Endodermal cell (in vitro differentiated cells): ENCODE measurements around the gene GLIS1. TPM values are rescaled to one million over a fixed set of nuclear protein-coding genes. Genes with fewer than 3 reads are reported as not detected.

Source experiments
- DNase-seq: peaks from one replicate; pipeline ENCODE4 v3.0.0-alpha.2; 2017
- H3K27ac ChIP-seq: 2 replicates; pipeline ENCODE4 v1.5.1; 2013; ENCODE audit warnings: mild to moderate bottlenecking, low read depth, low read length, moderate library complexity
- H3K27me3 ChIP-seq: 2 replicates; pipeline ENCODE4 v1.6.1; 2013; ENCODE audit warnings: mild to moderate bottlenecking, low read length, moderate library complexity; ENCODE audit not compliant: insufficient read depth, control insufficient read depth, poor library complexity, severe bottlenecking
- H3K36me3 ChIP-seq: 2 replicates; pipeline ENCODE4 v1.7.0; 2013; ENCODE audit warnings: mild to moderate bottlenecking, low read length, moderate library complexity; ENCODE audit not compliant: control insufficient read depth, insufficient read depth
- H3K4me1 ChIP-seq: one replicate; pipeline ENCODE4 v1.7.0; 2013; ENCODE audit warnings: low read length; ENCODE audit not compliant: control insufficient read depth, insufficient read depth
- H3K4me3 ChIP-seq: 2 replicates; pipeline ENCODE4 v1.5.1; 2013; ENCODE audit warnings: mild to moderate bottlenecking, low read length, moderate library complexity
- H3K9ac ChIP-seq: 2 replicates; pipeline ENCODE4 v1.6.1; 2013; ENCODE audit warnings: mild to moderate bottlenecking, low read length, moderate library complexity; ENCODE audit not compliant: poor library complexity, severe bottlenecking; ENCODE audit errors: extremely low read depth
- H3K9me3 ChIP-seq: 2 replicates; pipeline ENCODE4 v1.6.1; 2013; ENCODE audit warnings: mild to moderate bottlenecking, low read length, moderate library complexity; ENCODE audit not compliant: control insufficient read depth
- H3K27ac Mint-ChIP-seq: 2 replicates; pipeline ENCODE4 v1.8.0; 2020; ENCODE audit warnings: mixed read lengths
- H3K27me3 Mint-ChIP-seq: 2 replicates; pipeline ENCODE4 v1.8.0; 2021; ENCODE audit warnings: mild to moderate bottlenecking, mixed read lengths; ENCODE audit not compliant: insufficient read depth
- H3K36me3 Mint-ChIP-seq: 2 replicates; pipeline ENCODE4 v1.8.0; 2020; ENCODE audit warnings: low read depth, mixed read lengths
- H3K4me1 Mint-ChIP-seq: 2 replicates; pipeline ENCODE4 v1.8.0; 2020; ENCODE audit warnings: mixed read lengths
- H3K4me3 Mint-ChIP-seq: 2 replicates; pipeline ENCODE4 v1.8.0; 2020; ENCODE audit warnings: mild to moderate bottlenecking, moderate library complexity, mixed read lengths
- H3K9me3 Mint-ChIP-seq: 2 replicates; pipeline ENCODE4 v1.8.0; 2020; ENCODE audit warnings: mild to moderate bottlenecking, mixed read lengths
- WGBS, 2 experiments: methylation state at CpG; one replicate each; pipeline versions ENCODE4 v1.1.5 to v1.1.7; 2013; ENCODE audit warnings: missing lambda C conversion rate in 2 of 2, mixed read lengths in 1 of 2; ENCODE audit not compliant: insufficient coverage in 1 of 2, insufficient read length in 1 of 2; 5-methylcytosine and 5-hydroxymethylcytosine counted together
- total RNA-seq, 2 donors: library from RNA; stranded (reverse); fragmentation: NEBNext Ultra II Directional in 1 of 2; extraction: Animal tissue kit (Norgen Biotek cat#: 25700) in 1 of 2; gene quantifications; 2 replicates in 1 of 2; 3 replicates in 1 of 2; pipeline ENCODE4 v1.2.1, GENCODE V29; 2021
- TF ChIP-seq, protein P1 (sequence below): fragments of 200-600 bp; sonication (generic); conservative IDR thresholded peaks from 2 replicates; pipeline ENCODE4 v1.5.0; 2021; ENCODE audit warnings: antibody characterized with exemption, mild to moderate bottlenecking

GLIS1 gene
- total RNA-seq, 2 donors from 2014 or later, result 2.1 to 3.9 TPM

DNA sequence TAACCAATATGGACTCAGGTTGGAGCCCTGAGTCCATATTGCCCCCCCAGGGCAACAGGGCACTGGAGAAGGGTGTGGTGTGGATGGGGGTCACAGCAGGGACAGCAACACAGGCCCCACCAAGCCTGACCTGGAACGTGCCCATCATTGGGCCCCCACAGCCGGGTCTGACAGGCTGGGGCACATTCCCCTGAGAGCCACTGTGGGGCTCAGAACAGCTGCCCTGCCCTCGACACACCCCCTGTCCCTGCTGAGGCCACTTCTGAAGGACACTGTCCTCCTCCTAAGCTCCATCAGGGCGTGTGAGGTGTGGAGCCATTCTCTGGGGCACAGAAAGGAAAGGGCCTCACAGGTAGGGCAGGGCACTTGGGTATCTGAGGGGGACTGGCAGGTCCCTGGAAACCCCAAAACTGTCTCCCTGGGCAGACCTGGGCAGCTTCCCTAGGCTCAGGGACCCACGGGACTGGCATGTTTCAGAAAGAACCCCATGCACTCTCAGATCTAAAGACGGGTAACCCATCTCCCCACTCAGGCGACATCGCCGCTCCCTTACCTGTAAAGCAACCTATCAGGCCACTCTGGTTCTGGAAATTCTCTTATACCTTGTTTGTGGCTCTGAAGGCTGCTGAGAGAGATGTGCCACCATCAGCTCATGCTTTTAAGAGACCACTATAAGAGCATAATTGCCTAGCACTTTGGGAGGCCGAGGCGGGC, 184.2 kb downstream of the GLIS1 start:
- Histone ChIP-seq H3K4me3 (no peak overlapping the region), H3K27me3 (no peaks in the 10 kb centered on the region), H3K27ac (no peak overlapping the region), H3K36me3 (no peaks in the 10 kb centered on the region), H3K4me1 (no peaks in the 10 kb centered on the region), H3K9me3 (peaks cover 7% of the 10 kb centered on the region), H3K9ac (no peak overlapping the region)
- Mint-ChIP-seq H3K36me3 (no peaks in the 10 kb centered on the region), H3K4me1 (no peaks in the 10 kb centered on the region), H3K9me3 (no peaks in the 10 kb centered on the region), H3K27ac (no peak overlapping the region), H3K27me3 (no peaks in the 10 kb centered on the region), H3K4me3 (no peak overlapping the region)
- no peak for DNase-seq
- TF ChIP-seq, protein P1, sequence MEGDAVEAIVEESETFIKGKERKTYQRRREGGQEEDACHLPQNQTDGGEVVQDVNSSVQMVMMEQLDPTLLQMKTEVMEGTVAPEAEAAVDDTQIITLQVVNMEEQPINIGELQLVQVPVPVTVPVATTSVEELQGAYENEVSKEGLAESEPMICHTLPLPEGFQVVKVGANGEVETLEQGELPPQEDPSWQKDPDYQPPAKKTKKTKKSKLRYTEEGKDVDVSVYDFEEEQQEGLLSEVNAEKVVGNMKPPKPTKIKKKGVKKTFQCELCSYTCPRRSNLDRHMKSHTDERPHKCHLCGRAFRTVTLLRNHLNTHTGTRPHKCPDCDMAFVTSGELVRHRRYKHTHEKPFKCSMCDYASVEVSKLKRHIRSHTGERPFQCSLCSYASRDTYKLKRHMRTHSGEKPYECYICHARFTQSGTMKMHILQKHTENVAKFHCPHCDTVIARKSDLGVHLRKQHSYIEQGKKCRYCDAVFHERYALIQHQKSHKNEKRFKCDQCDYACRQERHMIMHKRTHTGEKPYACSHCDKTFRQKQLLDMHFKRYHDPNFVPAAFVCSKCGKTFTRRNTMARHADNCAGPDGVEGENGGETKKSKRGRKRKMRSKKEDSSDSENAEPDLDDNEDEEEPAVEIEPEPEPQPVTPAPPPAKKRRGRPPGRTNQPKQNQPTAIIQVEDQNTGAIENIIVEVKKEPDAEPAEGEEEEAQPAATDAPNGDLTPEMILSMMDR, result no peak
- 86 to 93% methylated on average over 9 to 11 of the region's 11 CpGs for WGBS, 2 experiments

DNA sequence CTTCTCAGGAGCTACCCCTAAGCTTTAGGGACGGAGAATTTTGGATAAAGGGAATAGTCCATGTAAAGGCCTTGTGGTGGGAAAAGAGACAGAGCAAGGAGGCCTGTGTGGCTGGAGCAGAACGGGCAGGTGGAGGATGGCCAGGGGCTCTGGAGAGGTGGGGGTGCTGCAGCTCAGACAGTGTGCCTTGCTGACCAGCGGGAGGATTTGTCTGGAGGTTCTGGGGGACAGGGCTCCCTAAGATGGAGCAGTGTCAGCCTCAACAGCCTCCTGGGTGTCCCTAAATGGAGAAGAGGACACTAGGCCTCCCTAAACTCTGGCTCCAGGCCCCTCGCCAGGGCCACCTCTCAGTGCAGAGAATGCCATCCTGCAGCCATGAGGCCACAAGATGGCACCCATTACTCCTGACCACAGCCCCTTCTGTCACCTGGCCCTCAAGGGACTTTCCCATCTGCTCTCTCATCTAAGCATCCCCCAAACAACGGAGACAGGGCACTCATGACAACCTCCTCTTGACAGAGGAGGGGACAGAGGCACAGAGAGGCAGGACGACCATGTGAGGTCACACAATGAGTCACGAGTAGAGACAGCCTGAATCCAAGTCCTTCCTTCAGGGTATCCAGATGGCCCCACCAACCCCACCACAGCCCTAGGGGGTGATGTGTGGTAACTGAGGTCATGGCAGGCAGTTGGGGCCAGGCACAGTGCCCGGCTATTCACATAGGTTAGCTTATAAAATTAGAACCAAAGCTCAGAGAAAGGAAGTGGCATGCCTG, 185.0 kb downstream of the GLIS1 start:
- no peaks in the 10 kb centered on the region for H3K4me1 Mint-ChIP-seq
- H3K9me3 Mint-ChIP-seq, result no peaks in the 10 kb centered on the region
- H3K36me3 Mint-ChIP-seq, result no peaks in the 10 kb centered on the region
- Histone ChIP-seq H3K4me1 (no peaks in the 10 kb centered on the region), H3K36me3 (no peaks in the 10 kb centered on the region), H3K4me3 (no peak overlapping the region), H3K9me3 (peaks cover 7% of the 10 kb centered on the region), H3K27ac (no peak overlapping the region), H3K9ac (no peak overlapping the region), H3K27me3 (no peaks in the 10 kb centered on the region)
- H3K27me3 Mint-ChIP-seq, result no peaks in the 10 kb centered on the region
- no peak for DNase-seq
- no peak overlapping the region for H3K27ac Mint-ChIP-seq
- 85 to 95% methylated on average over 4 to 8 of the region's 8 CpGs for WGBS, 2 experiments
- no peak overlapping the region for H3K4me3 Mint-ChIP-seq
- TF ChIP-seq, protein P1, result no peak

DNA sequence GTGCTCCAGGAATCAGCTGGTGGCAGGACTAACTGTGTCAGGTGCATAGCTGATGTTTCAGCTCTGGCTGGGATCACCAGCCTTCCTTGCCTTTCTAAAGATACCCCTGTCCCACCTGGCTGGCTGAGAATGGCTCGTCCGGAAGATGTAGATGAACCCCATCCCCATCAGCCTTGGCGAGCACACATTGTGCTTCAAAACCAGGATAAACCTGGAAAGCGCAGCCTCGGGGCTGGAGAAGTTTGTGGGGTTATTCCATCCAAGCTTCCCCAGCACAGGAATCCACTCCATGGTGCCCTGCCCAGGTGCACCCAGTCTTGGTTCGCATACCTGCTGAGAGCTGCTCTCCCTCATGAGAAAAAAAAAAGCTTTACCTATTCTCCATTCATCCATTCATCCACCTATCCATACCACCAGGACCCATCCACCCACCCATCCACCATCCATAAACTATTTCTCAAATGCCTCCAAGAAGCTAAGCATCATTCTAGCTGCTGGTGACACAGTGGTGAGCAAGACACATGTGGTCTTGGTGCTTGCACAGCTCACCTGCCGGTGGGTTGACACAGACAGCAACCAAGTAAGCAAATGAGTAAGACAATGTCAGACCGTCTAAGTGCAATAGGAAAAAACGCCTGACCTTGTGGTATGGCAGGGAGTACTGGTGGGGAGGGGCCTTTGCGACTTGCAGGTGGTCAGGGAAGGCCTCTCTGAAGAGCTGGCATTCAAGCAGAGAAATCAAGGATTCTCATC, 185.8 kb downstream of the GLIS1 start:
- TF ChIP-seq, protein P1, result no peak

More for the DNA sequence above, 185.8 kb downstream of the GLIS1 start:
- H3K27me3 Mint-ChIP-seq, result no peaks in the 10 kb centered on the region
- H3K9me3 ChIP-seq, result peaks cover 7% of the 10 kb centered on the region
- H3K4me3 ChIP-seq, result no peak overlapping the region
- no peak overlapping the region for H3K4me3 Mint-ChIP-seq
- no peaks in the 10 kb centered on the region for H3K4me1 Mint-ChIP-seq
- H3K9me3 Mint-ChIP-seq, result no peaks in the 10 kb centered on the region
- 91 to 94% methylated on average over 8 to 10 of the region's 10 CpGs for WGBS, 2 experiments
- no peaks in the 10 kb centered on the region for H3K36me3 ChIP-seq
- DNase-seq, result no peak
- no peaks in the 10 kb centered on the region for H3K4me1 ChIP-seq
- no peak overlapping the region for H3K9ac ChIP-seq
- H3K36me3 Mint-ChIP-seq, result no peaks in the 10 kb centered on the region
- H3K27ac Mint-ChIP-seq, result no peak overlapping the region
- H3K27me3 ChIP-seq, result no peaks in the 10 kb centered on the region
- no peak overlapping the region for H3K27ac ChIP-seq
